DMS 273 treated with DMSO at 0.1 percent for 48 hours (cell line): ENCODE measurements around the gene TRHDE.

Source experiments
- DNase-seq: peaks from one replicate; lab custom pipeline; 2025; lab: John Stamatoyannopoulos, UW

TRHDE gene

GRCh38 chr12:72323881-72324280 lies 51.7 kb downstream of the TRHDE start:
- DNase-seq = no peak

DNA sequence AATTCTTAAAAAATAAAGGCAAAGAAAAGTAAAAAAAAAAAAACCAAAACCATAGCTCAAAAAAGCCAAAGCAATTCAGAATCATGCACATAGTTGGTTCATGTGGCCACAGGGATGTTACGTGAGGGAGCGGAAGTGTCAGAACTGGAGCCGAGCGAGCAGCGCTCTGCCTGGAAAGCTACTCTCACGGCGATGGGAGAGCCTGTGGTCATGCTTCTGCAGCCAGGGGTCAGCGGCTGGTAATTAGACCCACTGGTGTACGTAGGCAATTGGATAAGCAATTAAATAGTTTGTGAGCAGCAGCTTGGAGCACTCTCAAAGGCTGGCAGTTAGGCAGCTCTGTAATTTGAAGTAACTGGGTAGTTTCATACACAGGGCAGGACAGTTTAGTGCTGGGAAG lies 58.1 kb downstream of the TRHDE start:
- no peak for DNase-seq

DNA sequence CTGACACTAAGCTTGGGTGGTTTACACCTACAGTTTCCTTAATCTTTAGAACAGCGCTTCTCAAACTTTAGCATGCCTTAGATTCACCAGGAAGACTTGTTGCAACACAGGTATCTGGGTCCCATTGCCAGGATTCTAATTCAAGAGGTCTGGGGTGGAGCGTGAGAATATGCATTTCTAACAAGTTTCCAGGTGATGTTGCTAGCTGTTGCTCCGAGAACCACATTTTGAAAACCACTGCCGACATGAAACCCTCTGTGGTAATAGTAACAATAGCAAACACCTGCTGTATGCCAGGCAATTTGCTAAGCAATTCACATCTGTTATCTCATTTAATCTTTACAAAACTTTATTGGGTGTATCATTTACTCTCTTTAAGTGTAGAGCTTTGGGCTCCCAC lies 58.6 kb downstream of the TRHDE start:
- DNase-seq = no peak

DNA sequence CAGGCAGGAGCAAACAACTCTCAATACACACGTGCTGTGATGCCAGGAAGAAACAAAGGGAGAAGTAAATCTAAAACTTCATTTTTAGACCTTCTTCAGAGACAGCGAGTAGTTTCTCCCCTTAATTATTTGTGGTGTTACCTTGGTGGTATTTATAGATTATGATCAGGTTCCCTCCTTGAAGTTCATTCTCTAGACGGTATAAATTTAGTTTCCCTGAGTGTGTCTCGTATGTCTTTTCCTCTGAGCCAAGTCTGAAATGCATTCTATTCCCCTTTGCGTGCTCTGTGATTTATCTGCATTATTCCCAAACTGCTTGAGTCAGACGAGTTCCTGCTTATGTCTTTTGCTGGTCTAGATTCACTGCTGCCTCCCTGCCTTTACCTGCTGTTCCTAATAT lies 65.2 kb downstream of the TRHDE start:
- no peak for DNase-seq

DNA sequence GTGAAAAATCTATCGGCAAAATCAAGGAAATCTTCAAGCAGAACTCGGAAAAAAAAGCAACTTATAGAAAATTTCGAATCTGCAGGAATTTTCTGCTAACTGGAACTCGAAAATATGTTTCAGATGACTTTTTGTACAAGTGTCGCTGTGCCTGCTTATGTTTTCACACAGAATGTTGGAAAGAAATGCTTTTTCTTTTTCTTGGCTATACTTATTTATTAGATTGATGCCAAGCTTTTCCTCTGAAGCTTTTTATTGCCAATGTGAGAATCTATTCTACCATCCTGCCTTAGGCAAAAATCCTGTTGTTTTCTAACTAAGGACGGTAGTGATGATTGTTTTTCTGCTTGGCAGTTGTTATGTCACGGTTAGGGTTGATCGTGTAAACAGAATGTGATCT lies 65.8 kb downstream of the TRHDE start:
- DNase-seq = no peak

- DNase-seq = no peak
Observed at GRCh38 chr12:72338437-72338836, 66.3 kb downstream of the TRHDE start.

GRCh38 chr12:72346363-72346944 lies 74.3 kb downstream of the TRHDE start:
- no peak for DNase-seq

DNA sequence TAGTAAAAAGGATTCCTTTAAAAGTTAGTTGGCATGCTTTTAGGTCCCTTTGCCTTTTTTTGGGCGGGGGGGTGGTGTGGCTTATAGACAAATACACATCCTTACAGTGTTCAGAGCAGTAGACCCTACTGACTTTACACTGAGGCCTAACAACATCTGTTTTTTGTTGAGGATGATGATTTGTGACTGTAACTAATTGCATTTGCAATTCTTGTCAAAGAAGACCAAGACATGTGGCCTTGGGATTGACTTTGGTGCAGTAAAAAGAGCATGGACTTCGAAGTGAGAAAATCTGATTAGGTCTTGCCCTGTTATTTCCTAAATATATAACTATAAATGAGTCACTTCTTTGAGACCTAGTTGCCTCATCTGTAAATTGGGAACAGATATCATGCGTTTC lies 77.3 kb downstream of the TRHDE start:
- DNase-seq = no peak

- no peak for DNase-seq
Observed at GRCh38 chr12:72359416-72359815, 87.2 kb downstream of the TRHDE start.

DNA sequence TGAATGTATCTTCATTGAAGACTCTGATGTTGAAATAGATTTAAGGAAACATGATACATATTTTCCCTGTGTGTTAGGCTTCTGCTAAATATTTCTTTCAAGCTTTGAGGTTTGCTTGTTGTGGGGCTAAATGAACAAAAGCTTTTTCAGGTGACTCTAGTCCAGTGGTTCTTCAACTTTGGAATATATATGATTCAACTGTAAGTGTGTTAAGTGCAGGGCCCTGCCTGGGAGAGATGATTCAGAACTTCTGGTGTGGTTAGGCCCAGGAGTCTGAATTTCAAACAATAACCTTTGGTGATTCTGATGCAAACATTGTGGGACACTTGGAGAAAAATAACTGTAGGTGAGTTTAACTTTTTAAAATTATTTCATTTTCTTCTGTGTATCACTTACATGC lies 93.0 kb downstream of the TRHDE start:
- no peak for DNase-seq

- no peak for DNase-seq
Observed at GRCh38 chr12:72366255-72366654, 94.1 kb downstream of the TRHDE start.

DNA sequence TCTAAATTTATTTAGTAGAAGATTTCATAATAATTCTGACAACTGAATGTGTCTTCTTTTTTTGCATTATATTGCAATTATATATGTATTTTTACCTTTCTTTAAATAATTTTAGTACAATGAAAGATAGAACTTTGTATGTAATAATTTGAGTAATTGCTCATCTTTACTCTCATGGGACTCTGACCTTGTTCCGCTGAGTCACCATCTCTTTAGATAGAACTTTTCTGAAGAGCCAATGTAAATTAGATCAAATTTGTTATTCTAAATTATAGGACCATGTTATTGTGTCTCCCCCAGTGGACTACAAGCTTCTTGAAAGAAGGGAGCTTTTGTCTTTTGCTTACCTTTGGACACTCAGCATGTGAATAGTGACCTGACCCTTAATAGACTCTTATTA lies 96.1 kb downstream of the TRHDE start:
- no peak for DNase-seq

DNA sequence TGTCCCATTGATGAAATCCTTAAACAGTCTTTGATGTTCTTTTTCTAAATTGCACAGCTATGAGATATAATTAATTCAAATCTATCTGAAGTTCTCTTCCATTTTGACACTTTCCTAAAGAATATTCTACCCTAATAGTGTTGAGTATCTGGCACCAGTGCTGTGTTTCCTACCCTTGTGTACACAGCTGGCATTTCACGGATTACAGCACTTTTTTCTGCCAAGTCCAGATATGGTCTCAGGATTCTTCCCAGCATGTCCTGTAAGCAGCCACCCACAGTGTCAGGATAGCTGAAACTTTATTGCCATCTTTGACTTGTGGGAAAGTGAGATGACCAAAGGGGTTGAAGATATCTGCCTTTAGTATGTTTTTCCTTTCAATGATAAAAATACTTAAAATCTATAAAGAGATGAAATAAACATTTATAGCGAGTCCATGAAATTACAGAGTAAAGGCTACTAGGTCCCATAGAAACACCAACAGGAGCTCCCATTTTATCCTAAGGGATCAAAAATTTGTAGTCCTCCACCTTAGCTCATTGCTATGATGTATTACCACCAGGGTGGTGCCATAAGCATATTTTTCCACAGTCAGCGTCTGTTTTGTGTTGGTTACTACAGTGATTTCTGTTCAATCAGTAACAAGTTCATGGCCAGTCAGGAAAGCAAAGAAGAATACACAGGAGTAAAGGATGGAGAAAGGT lies 96.7 kb downstream of the TRHDE start:
- no peak for DNase-seq

DNA sequence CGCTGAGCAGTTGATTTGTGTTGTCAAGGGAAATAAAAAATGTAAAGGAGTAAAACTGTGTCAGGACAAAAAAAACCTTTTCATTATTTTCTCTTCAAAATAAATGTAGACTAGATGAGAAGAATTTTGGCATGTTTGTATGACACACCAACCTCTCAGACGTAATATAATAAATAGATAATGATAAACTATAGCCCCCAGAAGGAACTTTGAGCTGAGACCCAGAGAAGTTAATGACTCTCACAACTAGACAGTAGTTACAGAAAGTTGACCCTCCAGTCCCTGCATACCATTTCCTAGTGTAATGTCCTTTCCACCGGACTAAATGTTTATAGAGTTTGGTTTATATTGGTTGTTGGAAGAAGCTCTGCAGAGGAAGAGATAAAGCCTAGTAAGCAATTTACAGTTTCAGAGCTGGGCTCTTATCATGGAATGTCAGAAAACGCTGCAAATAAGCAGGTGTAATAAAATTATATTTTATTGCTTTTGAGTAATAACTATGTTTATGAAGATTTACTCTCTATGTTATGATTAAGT lies 97.3 kb downstream of the TRHDE start:
- no peak for DNase-seq

GRCh38 chr12:72380441-72380840 lies 108.3 kb downstream of the TRHDE start:
- no peak for DNase-seq

DNA sequence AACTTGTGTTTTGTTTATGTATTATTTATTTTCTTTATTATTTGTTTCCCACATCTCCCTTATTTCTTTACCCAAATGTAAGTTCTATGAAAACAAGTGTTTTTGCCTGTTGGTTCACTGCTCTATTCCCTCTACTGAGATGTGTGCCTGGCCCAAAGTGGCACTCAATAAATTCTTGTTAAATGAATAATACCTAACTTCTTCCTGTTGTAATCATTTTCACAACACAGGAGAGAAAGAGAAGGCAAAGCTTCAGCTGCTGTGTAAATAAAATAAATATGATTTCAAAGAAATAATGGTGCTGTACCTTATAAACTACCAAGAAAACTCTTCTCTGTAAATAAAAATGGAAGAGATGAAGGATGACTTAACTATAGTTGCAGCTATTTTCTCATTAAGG lies 116.2 kb downstream of the TRHDE start:
- no peak for DNase-seq

- DNase-seq = no peak
Observed at GRCh38 chr12:72390146-72390545, 118.0 kb downstream of the TRHDE start.

- DNase-seq = no peak
Observed at GRCh38 chr12:72406111-72406510, 133.9 kb downstream of the TRHDE start.

- DNase-seq = no peak
Observed at GRCh38 chr12:72432037-72432604, 160.0 kb downstream of the TRHDE start.

- DNase-seq = no peak
Observed at GRCh38 chr12:72433298-72433697, 161.1 kb downstream of the TRHDE start.

DNA sequence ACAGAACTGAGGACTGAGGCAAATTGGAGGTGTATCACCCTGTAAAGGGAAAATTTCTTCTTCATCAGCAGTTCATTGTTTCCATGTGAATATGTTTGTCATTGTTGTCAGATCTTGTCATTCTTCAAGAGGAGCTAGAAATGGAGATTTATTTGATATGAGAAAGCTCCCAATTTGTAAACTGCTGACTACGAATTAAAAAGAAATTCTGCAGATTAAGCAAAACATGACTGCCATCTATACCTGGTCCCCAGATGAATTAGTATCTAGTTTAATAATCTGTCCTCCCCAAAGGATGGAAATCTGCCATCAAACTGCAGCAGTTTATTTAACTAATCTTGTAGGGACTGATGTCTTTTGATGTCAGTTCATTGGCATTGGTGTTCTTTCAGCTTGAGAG lies 162.8 kb downstream of the TRHDE start:
- DNase-seq = no peak

DNA sequence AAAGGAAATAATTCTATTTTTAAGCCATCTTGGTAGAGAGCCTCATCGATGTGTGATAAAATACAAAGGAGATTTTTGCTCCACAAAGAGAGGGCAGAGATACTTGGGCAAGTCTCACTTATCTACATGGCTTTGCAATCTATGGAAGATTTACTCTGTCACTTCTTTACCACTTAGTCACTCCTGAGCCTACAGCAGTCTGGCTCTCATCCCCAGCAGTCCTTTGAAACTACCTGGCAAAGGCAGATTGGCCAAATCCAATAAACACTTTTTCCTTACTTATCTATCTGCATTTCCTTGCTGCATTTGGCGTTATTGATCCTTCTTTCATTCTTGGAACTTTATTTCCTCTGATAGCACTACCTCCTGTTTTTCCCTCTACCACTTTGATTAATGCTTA lies 170.0 kb downstream of the TRHDE start:
- no peak for DNase-seq

DNA sequence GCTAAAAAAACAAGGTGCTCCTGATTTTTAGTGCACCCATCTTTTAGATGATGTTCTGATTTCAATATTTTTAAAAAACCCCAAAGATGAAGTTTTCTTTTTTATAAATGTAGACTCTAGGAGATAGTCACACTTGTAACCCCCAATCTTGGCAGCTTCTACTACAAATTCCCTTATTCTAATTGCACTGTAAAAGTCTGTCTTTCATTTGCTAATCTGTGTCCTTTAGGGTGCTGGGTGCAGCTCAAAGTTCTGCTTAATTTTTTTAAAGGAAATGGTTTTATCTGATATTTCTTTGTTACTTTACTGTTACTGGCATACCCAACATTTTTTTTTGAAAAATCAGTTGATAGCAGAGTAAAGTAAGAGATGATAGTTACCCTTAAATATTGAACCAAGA lies 172.0 kb downstream of the TRHDE start:
- no peak for DNase-seq

DNA sequence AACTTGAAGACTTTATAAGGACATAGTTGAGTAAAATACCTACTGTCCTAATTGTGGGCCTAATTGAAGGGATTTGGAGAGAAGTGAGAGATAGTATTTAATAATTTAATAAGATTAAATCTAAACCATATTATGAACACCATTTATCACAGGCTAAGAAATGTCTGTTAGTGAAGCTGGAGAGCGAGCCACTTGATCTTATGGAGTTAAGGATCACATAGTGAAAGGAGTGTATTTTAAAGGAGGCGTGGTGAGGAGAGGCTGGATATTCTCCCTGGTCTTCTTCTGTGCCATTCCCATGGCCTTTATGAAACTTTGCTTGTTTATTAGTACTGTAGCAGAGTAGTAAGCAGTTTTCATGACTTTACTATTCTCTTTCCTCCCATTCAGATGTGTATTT lies 172.4 kb downstream of the TRHDE start:
- DNase-seq = no peak
